Right lung (tissue), 5 donors: ENCODE results near the gene PLVAP. TPM values are rescaled to one million over a fixed set of nuclear protein-coding genes. Genes with fewer than 3 reads are reported as not detected.

ENCODE experiments used
- DNase-seq, 2 donors: peaks; one replicate each; pipeline ENCODE4 v3.0.0-alpha.2; 2013
- polyA plus RNA-seq, 5 donors: library from polyadenylated mRNA; unstranded; fragments of 120-200 nt; gene quantifications; one replicate each; pipeline versions ENCODE4 v1.2.1 to v1.2.3, GENCODE V29; 2013; ENCODE audit warnings: inconsistent platforms in 1 of 5, low replicate concordance in 1 of 5; ENCODE audit not compliant: insufficient read length in 5 of 5, insufficient read depth in 1 of 5

PLVAP gene
- polyA plus RNA-seq, 5 donors, result 10.1 to 24.4 (median 19.6) TPM

- no peak for DNase-seq
Observed at GRCh38 chr19:17359905-17360800, 17.0 kb downstream of the PLVAP start.

GRCh38 chr19:17358395-17358794 lies 18.7 kb downstream of the PLVAP start:
- DNase-seq, result no peak

GRCh38 chr19:17357724-17358123 lies 19.4 kb downstream of the PLVAP start:
- no peak for DNase-seq

GRCh38 chr19:17357078-17357666 lies 20.0 kb downstream of the PLVAP start:
- no peak for DNase-seq

- no peak for DNase-seq
Observed at GRCh38 chr19:17353386-17353785, 23.8 kb downstream of the PLVAP start.

- DNase-seq, result peak in 1 of 2 donors; percentile 38
Observed at GRCh38 chr19:17352608-17353280, 24.4 kb downstream of the PLVAP start.

- DNase-seq, result no peak
Observed at GRCh38 chr19:17351815-17352435, 25.2 kb downstream of the PLVAP start.

- peak; percentile 79 for DNase-seq
Observed at GRCh38 chr19:17348700-17349099, 28.4 kb downstream of the PLVAP start.

GRCh38 chr19:17347877-17348276 lies 29.3 kb downstream of the PLVAP start:
- no peak for DNase-seq

- DNase-seq, result no peak
Observed at GRCh38 chr19:17347361-17347760, 29.8 kb downstream of the PLVAP start.

GRCh38 chr19:17346109-17346671 lies 31.0 kb downstream of the PLVAP start:
- peak in 1 of 2 donors; percentile 58 for DNase-seq

- DNase-seq, result no peak
Observed at GRCh38 chr19:17341845-17342244, 35.3 kb downstream of the PLVAP start.

GRCh38 chr19:17341386-17341785 lies 35.8 kb downstream of the PLVAP start:
- DNase-seq, result no peak

GRCh38 chr19:17340871-17341357 lies 36.2 kb downstream of the PLVAP start:
- DNase-seq, result no peak

- no peak for DNase-seq
Observed at GRCh38 chr19:17340302-17340870, 36.8 kb downstream of the PLVAP start.

GRCh38 chr19:17339088-17339741 lies 37.9 kb downstream of the PLVAP start:
- DNase-seq, result no peak

GRCh38 chr19:17338433-17339078 lies 38.6 kb downstream of the PLVAP start:
- DNase-seq, result no peak

GRCh38 chr19:17337675-17338432 lies 39.3 kb downstream of the PLVAP start:
- no peak for DNase-seq
